K562 (cell line): Measurements from ENCODE around the gene WDR18. TPM values are rescaled to one million over a fixed set of nuclear protein-coding genes. Genes with fewer than 3 reads are reported as not detected.

ENCODE experiments used
- ATAC-seq: fragments of 200-7000 bp; cut with Tn5 transposase; 3 replicates; pipeline ENCODE4 v1.9.1; 2020; ENCODE audit warnings: moderate library complexity
- BruUV-seq: library from RNA; stranded (reverse); fragments of 400-500 nt; replicated peaks from 2 replicates; lab custom pipeline; 2021; lab: Mats Ljungman, UMichigan
- CTCF ChIA-PET: fragments of 300-600 bp; formaldehyde crosslinking; extraction: SDS; loops from one replicate; lab custom pipeline; 2021; ENCODE audit warnings: low intra/inter-chr PET ratio; lab: Yijun Ruan, JAX
- POLR2A ChIA-PET: fragments of 300-600, 350-650 bp; sonication (Branson Sonifier 250); formaldehyde crosslinking; extraction: SDS; loops from one replicate; lab custom pipeline; 2021; ENCODE audit warnings: antibody characterized with exemption, inconsistent platforms; lab: Yijun Ruan, JAX
- DNase-seq, 4 experiments: peaks; one replicate each; pipeline versions ENCODE4 v3.0.0 to v3.0.0-alpha.2; 2011 to 2018; ENCODE audit warnings: low spot score in 3 of 4, mixed read lengths in 3 of 4; ENCODE audit errors: extremely low read depth in 1 of 4
- FAIRE-seq: peaks from 2 replicates; lab custom pipeline; 2011; peaks lifted over from hg19 to GRCh38; lab: Jason Lieb, UNC
- H2AFZ ChIP-seq: 2 replicates; pipeline ENCODE4 v1.6.0; 2011; ENCODE audit warnings: low read depth, low read length, control low read depth, inconsistent platforms
- H3K27ac ChIP-seq: fragments of 200-600 bp; 3 replicates; pipeline ENCODE4 v1.8.0; 2011; ENCODE audit warnings: low read depth, mild to moderate bottlenecking, control low read depth, inconsistent platforms, low read length, moderate library complexity, mixed read lengths; ENCODE audit errors: extremely low read depth
- H3K27me3 ChIP-seq, 2 experiments: fragments of 300-600 bp in 1 of 2; 2 replicates in 1 of 2; 3 replicates in 1 of 2; pipeline versions ENCODE4 v1.6.0 to v1.8.0; 2011; ENCODE audit warnings: inconsistent platforms in 2 of 2, low read length in 2 of 2, mild to moderate bottlenecking in 1 of 2, mixed read lengths in 1 of 2, moderate library complexity in 1 of 2; ENCODE audit not compliant: control insufficient read depth in 2 of 2, insufficient read depth in 2 of 2
- H3K36me3 ChIP-seq: fragments of 300-600 bp; 3 replicates; pipeline ENCODE4 v1.8.0; 2011; ENCODE audit warnings: mild to moderate bottlenecking, low read length, inconsistent platforms; ENCODE audit not compliant: control insufficient read depth, insufficient read depth
- H3K4me1 ChIP-seq, 2 experiments: fragments of 200-600 bp in 1 of 2; replicated peaks in 1 of 2; 2 replicates in 1 of 2; 3 replicates in 1 of 2; pipeline versions ENCODE4 v1.5.1 to v1.8.0; 2011; ENCODE audit warnings: inconsistent platforms in 2 of 2, low read length in 2 of 2, mild to moderate bottlenecking in 1 of 2, mixed read lengths in 1 of 2, moderate library complexity in 1 of 2; ENCODE audit not compliant: control insufficient read depth in 2 of 2, insufficient read depth in 2 of 2
- H3K4me2 ChIP-seq: 2 replicates; pipeline ENCODE4 v1.6.1; 2011; ENCODE audit warnings: low read length, control low read depth, inconsistent platforms, mixed read lengths; ENCODE audit not compliant: insufficient read depth
- H3K4me3 ChIP-seq: fragments of 200-600 bp; sonication (generic), shearing (Covaris generic); 2 replicates; pipeline ENCODE4 v1.5.1; 2016; ENCODE audit warnings: control low read depth, inconsistent platforms
- H3K79me2 ChIP-seq: fragments of 200-600 bp; 3 replicates; pipeline ENCODE4 v1.8.0; 2011; ENCODE audit warnings: low read length, inconsistent platforms; ENCODE audit not compliant: control insufficient read depth, insufficient read depth
- H3K9ac ChIP-seq, 2 experiments: 2 replicates each; pipeline versions ENCODE4 v1.6.0 to v1.6.1; 2011; ENCODE audit warnings: low read depth in 2 of 2, low read length in 2 of 2, control low read depth in 1 of 2, inconsistent platforms in 1 of 2, mild to moderate bottlenecking in 1 of 2, mixed read lengths in 1 of 2; ENCODE audit not compliant: insufficient read depth in 1 of 2
- H3K9me1 ChIP-seq: one replicate; pipeline ENCODE4 v1.6.0; 2011; ENCODE audit warnings: inconsistent platforms, mild to moderate bottlenecking, low read length, moderate library complexity; ENCODE audit not compliant: control insufficient read depth, insufficient read depth
- H3K9me3 ChIP-seq: replicated peaks from 2 replicates; pipeline ENCODE4 v1.5.1; 2011; ENCODE audit warnings: low read depth, low read length, inconsistent platforms; ENCODE audit not compliant: control insufficient read depth, insufficient read depth
- H4K20me1 ChIP-seq: replicated peaks from 2 replicates; pipeline ENCODE4 v1.6.1; 2011; ENCODE audit warnings: low read length, inconsistent platforms, mixed read lengths; ENCODE audit not compliant: control insufficient read depth, insufficient read depth
- CREB1 ChIP-seq, 2 experiments: sonication (generic) in 1 of 2; formaldehyde crosslinking in 1 of 2; IDR thresholded peaks; 2 replicates each; pipeline versions ENCODE4 v1.6.1 to v1.8.0; 2012 to 2022; ENCODE audit warnings: inconsistent platforms in 1 of 2, mild to moderate bottlenecking in 1 of 2, missing genetic modification reagents in 1 of 2, moderate library complexity in 1 of 2
- CTCF ChIP-seq, 3 experiments: IDR thresholded peaks in 2 of 3; conservative IDR thresholded peaks in 1 of 3; 2 replicates each; pipeline ENCODE4 v1.5.1; 2011 to 2012; ENCODE audit warnings: low read length in 3 of 3, mild to moderate bottlenecking in 3 of 3, control low read depth in 2 of 3, improper control_type of control experiment in 1 of 3, inconsistent platforms in 1 of 3, low read depth in 1 of 3, mixed read lengths in 1 of 3, moderate library complexity in 1 of 3; ENCODE audit not compliant: insufficient read depth in 2 of 3
- DNMT1 ChIP-seq: fragments of 450-650 bp; IDR thresholded peaks from 2 replicates; pipeline ENCODE4 v1.6.1; 2016; ENCODE audit warnings: antibody characterized with exemption, mild to moderate bottlenecking
- E2F8 ChIP-seq: fragments of 450-650 bp; IDR thresholded peaks from 2 replicates; pipeline ENCODE4 v1.7.1; 2018; ENCODE audit warnings: mild to moderate bottlenecking, low read depth; ENCODE audit not compliant: partially characterized antibody
- FOXM1 ChIP-seq, 2 experiments: fragments of 450-650 bp in 1 of 2; sonication (generic) in 1 of 2; formaldehyde crosslinking in 1 of 2; IDR thresholded peaks; 2 replicates each; pipeline versions ENCODE4 v1.6.1 to v1.9.0; 2017 to 2022; ENCODE audit warnings: low read depth in 2 of 2, mild to moderate bottlenecking in 2 of 2, missing genetic modification reagents in 1 of 2, moderate library complexity in 1 of 2
- HDAC6 ChIP-seq: IDR thresholded peaks from 2 replicates; pipeline ENCODE4 v1.6.1; 2012; ENCODE audit warnings: low read depth, mild to moderate bottlenecking, control low read depth, inconsistent platforms, low read length, moderate library complexity
- NFIC ChIP-seq: fragments of 450-650 bp; IDR thresholded peaks from 2 replicates; pipeline ENCODE4 v1.6.1; 2017; ENCODE audit warnings: mild to moderate bottlenecking, inconsistent platforms
- PCBP2 ChIP-seq: fragments of 200-400 bp; formaldehyde crosslinking; IDR thresholded peaks from 2 replicates; pipeline ENCODE4 v1.6.1; 2018; ENCODE audit warnings: low read length, low read depth, mild to moderate bottlenecking, moderate library complexity; ENCODE audit not compliant: poor library complexity, severe bottlenecking
- POLR2G ChIP-seq: fragments of 200-400 bp; formaldehyde crosslinking; IDR thresholded peaks from 2 replicates; pipeline ENCODE4 v1.6.1; 2017; ENCODE audit warnings: low read depth, mild to moderate bottlenecking, antibody characterized with exemption, low read length, moderate library complexity
- PURB ChIP-seq: sonication (generic); formaldehyde crosslinking; IDR thresholded peaks from 2 replicates; pipeline ENCODE4 v1.9.0; 2021; ENCODE audit warnings: low read depth, mild to moderate bottlenecking, missing genetic modification reagents
- RBFOX2 ChIP-seq: fragments of 200-400 bp; formaldehyde crosslinking; IDR thresholded peaks from 2 replicates; pipeline ENCODE4 v1.6.1; 2017; ENCODE audit warnings: low read depth, mild to moderate bottlenecking, low read length, moderate library complexity
- SRSF9 ChIP-seq: fragments of 200-400 bp; formaldehyde crosslinking; IDR thresholded peaks from 2 replicates; pipeline ENCODE4 v1.6.1; 2017; ENCODE audit warnings: low read depth, low read length, borderline replicate concordance
- ZNF146 ChIP-seq: IDR thresholded peaks from one replicate; pipeline ENCODE4 v1.6.1; 2018; ENCODE audit warnings: missing compliant biosample characterization; ENCODE audit not compliant: unreplicated experiment
- WGBS: fragments of 100-300 bp; shearing (Covaris generic); methylation state at CpG from one replicate; pipeline ENCODE4 v1.1.6; 2016; ENCODE audit warnings: low coverage, mixed read lengths; ENCODE audit not compliant: insufficient coverage; ENCODE audit errors: missing lambda C conversion rate; 5-methylcytosine and 5-hydroxymethylcytosine counted together
- in situ Hi-C: fragments of 300-500 bp; cut with MboI; formaldehyde crosslinking; loops from 4 replicates; pipeline ENCODE4 v1.15.0; 2018; ENCODE audit warnings: inconsistent platforms, mixed read lengths
- intact Hi-C: fragments of 100-400 bp; cut with micrococcal nuclease; formaldehyde crosslinking; loops from 2 replicates; pipeline ENCODE4 v1.14.2; 2022
- polyA plus RNA-seq, 8 experiments: library from polyadenylated mRNA; depleted of rRNA in 4 of 8; stranded (reverse) in 5 of 8; unstranded in 3 of 8; fragments of >200 nt; fragmentation: Nextera tagmentation in 2 of 8; fragmentation: Illumina TruSeq in 1 of 8; extraction: Ambion mirVana in 2 of 8; extraction: Trizol in 1 of 8; gene quantifications; 2 replicates each; pipeline versions ENCODE4 v1.2.1 to v1.2.3, GENCODE V29; 2011 to 2014; ENCODE audit warnings: inconsistent platforms in 1 of 8, missing spikeins in 1 of 8
- total RNA-seq, 7 experiments: library from RNA; depleted of rRNA in 6 of 7; stranded (reverse); fragments of >200 nt in 6 of 7; fragmentation: Illumina TruSeq in 2 of 7; extraction: Trizol in 2 of 7; gene quantifications; 2 replicates each; pipeline versions ENCODE4 v1.2.1 to v1.2.3, GENCODE V29; 2011 to 2021; ENCODE audit warnings: low replicate concordance in 1 of 7
- TF ChIP-seq, protein P1 (sequence below): fragments of 250-450 bp; sonication (Bioruptor Pico); IDR thresholded peaks from 2 replicates; pipeline ENCODE4 v1.8.0; 2021; ENCODE audit warnings: moderate library complexity, mild to moderate bottlenecking, inconsistent platforms

Gene WDR18
- total and polyA plus RNA-seq, 9 of the 15 experiments (the other 6 are each of a cell fraction or from before 2014, with no cell fraction given) = 0.65 to 181 (median 30.1) TPM

- peaks cover 63% of the 10 kb centered on the region for H3K79me2 ChIP-seq
- H3K27me3 ChIP-seq = no peaks in the 10 kb centered on the region
- ATAC-seq = no peak
- no TSS peak for BruUV-seq
- ChIA-PET POLR2A (interaction anchor here (0.6 to 1.8 kb wide), 6 partner anchors 10 to 277 kb away, joined by 3 to 9 read pairs (median 4); partner anchors contain the start of gene CNN2), CTCF (no interaction called here)
- no peaks in the 10 kb centered on the region for H3K9me3 ChIP-seq
- H4K20me1 ChIP-seq = peaks cover 41% of the 10 kb centered on the region
- H2AFZ ChIP-seq = no peak overlapping the region
- H3K9ac ChIP-seq = peak overlapping the region in 1 of 2 experiments; percentile 78; a peak in 2 of 4 replicates
- peaks cover 92% of the 10 kb centered on the region; the same call in 2 of the 3 replicates for H3K36me3 ChIP-seq
- no peak overlapping the region for H3K4me3 ChIP-seq
- 95% methylated on average over 38 of the region's 49 CpGs for WGBS
- peaks cover 16% of the 10 kb centered on the region for H3K9me1 ChIP-seq
- no peak for DNase-seq
- no peak for FAIRE-seq
- H3K4me1 ChIP-seq = peaks cover 23 to 92% of the 10 kb centered on the region in 2 experiments
- no peak overlapping the region for H3K27ac ChIP-seq
- intact Hi-C loops (no loop called here), in situ Hi-C loops (no loop called here)
- no peak overlapping the region for H3K4me2 ChIP-seq
- TF ChIP-seq E2F8 (no peak), FOXM1 (IDR thresholded peaks at IDR 0.05; ENCODE audit: low read depth) (no peak), FOXM1 (CRISPR knock-in tag; IDR thresholded peaks at IDR 0.05; ENCODE audit: low read depth) (no peak), RBFOX2 (peak; percentile 28; the same call in 1 of the 2 replicates), DNMT1 (no peak), CREB1 (IDR thresholded peaks at IDR 0.05) (no peak), CREB1 (CRISPR knock-in tag; IDR thresholded peaks at IDR 0.05) (no peak), PURB (CRISPR knock-in tag) (no peak), HDAC6 (no peak), POLR2G (peak; percentile 37), CTCF (IDR thresholded peaks at IDR 0.05 in 2 of 3, conservative IDR thresholded peaks at IDR 0.05 in 1 of 3; ENCODE audit: insufficient read depth in 2 of 3, low read depth in 1 of 3, low read length in 3 of 3) (no peak), PCBP2 (no peak), SRSF9 (no peak), ZNF146 (CRISPR knock-in tag) (no peak), NFIC (no peak)
- TF ChIP-seq, protein P1, sequence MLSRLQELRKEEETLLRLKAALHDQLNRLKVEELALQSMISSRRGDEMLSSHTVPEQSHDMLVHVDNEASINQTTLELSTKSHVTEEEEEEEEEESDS (CRISPR knock-in tag) = no peak
Measured at GRCh38 chr19:1014161-1015060, 30.3 kb downstream of the WDR18 start.
